Measurements from ENCODE around the gene NCAPG. TPM values are rescaled to one million over a fixed set of nuclear protein-coding genes. Genes with fewer than 3 reads are reported as not detected.
"Not testable (repeated sequence)": the region's sequence is repeated elsewhere in the genome, so short reads cannot be mapped to it uniquely, and the experiment has no call there.

The NCAPG gene
- total RNA-seq, 1 experiment from 2014 or later, result 38.6 TPM

DNA sequence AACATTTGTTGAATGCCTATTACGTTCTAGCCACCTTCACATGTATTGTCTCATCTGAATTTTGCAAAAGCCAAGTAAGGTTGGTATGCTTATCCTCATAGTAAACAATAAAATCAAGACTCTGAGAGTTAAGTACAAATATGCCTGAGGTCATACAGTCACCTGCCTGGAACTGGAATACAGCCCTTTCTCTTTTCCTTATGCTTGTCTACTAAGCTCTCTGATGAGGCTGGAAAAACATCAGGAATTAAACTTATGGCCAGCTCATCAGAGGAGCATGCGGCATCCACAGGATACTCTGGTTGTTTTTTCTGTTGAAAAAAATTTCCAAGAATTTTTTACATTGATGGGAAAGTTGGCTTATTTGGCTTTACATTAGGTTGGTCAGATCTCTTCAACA, 35.5 kb downstream of the NCAPG start:
- TF ChIP-seq, protein P1, sequence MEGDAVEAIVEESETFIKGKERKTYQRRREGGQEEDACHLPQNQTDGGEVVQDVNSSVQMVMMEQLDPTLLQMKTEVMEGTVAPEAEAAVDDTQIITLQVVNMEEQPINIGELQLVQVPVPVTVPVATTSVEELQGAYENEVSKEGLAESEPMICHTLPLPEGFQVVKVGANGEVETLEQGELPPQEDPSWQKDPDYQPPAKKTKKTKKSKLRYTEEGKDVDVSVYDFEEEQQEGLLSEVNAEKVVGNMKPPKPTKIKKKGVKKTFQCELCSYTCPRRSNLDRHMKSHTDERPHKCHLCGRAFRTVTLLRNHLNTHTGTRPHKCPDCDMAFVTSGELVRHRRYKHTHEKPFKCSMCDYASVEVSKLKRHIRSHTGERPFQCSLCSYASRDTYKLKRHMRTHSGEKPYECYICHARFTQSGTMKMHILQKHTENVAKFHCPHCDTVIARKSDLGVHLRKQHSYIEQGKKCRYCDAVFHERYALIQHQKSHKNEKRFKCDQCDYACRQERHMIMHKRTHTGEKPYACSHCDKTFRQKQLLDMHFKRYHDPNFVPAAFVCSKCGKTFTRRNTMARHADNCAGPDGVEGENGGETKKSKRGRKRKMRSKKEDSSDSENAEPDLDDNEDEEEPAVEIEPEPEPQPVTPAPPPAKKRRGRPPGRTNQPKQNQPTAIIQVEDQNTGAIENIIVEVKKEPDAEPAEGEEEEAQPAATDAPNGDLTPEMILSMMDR (IDR thresholded peaks at IDR 0.05; ENCODE audit: unreplicated experiment), result no peak
- Mint-ChIP-seq H3K27me3 (ENCODE audit: insufficient read depth, unreplicated experiment) (no peaks in the 10 kb centered on the region), H3K4me1 (ENCODE audit: insufficient read depth, unreplicated experiment) (no peaks in the 10 kb centered on the region), H3K36me3 (ENCODE audit: insufficient read depth, unreplicated experiment) (peaks cover 18% of the 10 kb centered on the region), H3K27ac (ENCODE audit: low read depth, unreplicated experiment) (no peak overlapping the region), H3K9me3 (ENCODE audit: unreplicated experiment) (no peaks in the 10 kb centered on the region), H3K4me3 (ENCODE audit: unreplicated experiment) (no peak overlapping the region)
- intact Hi-C loops (cut with micrococcal nuclease), result no loop called here
- ChIA-PET CTCF (no interaction called here), POLR2A (no interaction called here)
- BruUV-seq (replicated peaks), result no TSS peak
- no peak for DNase-seq (ENCODE audit: unreplicated experiment)

DNA sequence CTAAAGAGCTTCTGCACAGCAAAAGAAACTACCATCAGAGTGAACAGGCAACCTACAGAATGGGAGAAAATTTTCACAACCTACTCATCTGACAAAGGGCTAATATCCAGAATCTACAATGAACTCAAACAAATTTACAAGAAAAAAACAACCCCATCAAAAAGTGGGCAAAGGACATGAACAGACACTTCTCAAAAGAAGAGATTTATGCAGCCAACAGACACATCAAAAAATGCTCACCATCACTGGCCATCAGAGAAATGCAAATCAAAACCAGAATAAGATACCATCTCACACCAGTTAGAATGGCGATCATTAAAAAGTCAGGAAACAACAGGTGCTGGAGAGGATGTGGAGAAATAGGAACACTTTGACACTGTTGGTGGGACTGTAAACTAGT, 39.5 kb downstream of the NCAPG start:
- intact Hi-C loops (cut with micrococcal nuclease), result not testable (repeated sequence)

DNA sequence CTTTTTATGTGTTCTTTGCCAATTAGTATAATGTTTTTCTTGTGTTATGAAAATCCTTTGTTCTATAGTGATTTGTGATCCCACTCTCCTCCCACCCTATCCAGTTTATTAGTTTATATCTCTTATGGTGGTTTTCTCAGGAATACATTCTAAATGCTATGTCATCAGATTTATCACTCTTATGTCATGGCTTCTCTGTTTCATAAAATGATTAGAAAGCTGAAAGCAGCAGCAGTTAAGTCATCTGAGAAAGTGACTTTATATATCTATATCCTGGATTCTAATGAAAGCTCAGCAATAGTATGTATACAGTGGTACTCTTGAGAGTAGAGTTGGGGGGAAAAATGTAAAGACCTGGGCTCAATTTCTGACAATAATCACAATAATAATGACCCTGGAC, 41.2 kb downstream of the NCAPG start:
- no peaks in the 10 kb centered on the region for H3K36me3 Mint-ChIP-seq (ENCODE audit: insufficient read depth, unreplicated experiment)
- ChIA-PET CTCF (interaction anchor here (0.6 to 0.7 kb wide), 2 partner anchors 408 to 514 kb away, joined by 3 read pairs; no protein-coding TSS in a partner anchor), POLR2A (no interaction called here)
- H3K27me3 Mint-ChIP-seq (ENCODE audit: insufficient read depth, unreplicated experiment), result no peaks in the 10 kb centered on the region
- H3K9me3 Mint-ChIP-seq (ENCODE audit: unreplicated experiment), result no peaks in the 10 kb centered on the region
- no peak overlapping the region for H3K27ac Mint-ChIP-seq (ENCODE audit: low read depth, unreplicated experiment)
- no peaks in the 10 kb centered on the region for H3K4me1 Mint-ChIP-seq (ENCODE audit: insufficient read depth, unreplicated experiment)
- no peak for DNase-seq (ENCODE audit: unreplicated experiment)
- no TSS peak for BruUV-seq (replicated peaks)
- intact Hi-C loops (cut with micrococcal nuclease), result no loop called here
- H3K4me3 Mint-ChIP-seq (ENCODE audit: unreplicated experiment), result no peak overlapping the region
- TF ChIP-seq, protein P1 (IDR thresholded peaks at IDR 0.05; ENCODE audit: unreplicated experiment), result no peak

More for the DNA sequence above, 39.5 kb downstream of the NCAPG start:
- H3K4me1 Mint-ChIP-seq (ENCODE audit: insufficient read depth, unreplicated experiment); H3K4me3 Mint-ChIP-seq (ENCODE audit: unreplicated experiment); BruUV-seq (replicated peaks); H3K27ac Mint-ChIP-seq (ENCODE audit: low read depth, unreplicated experiment); POLR2A ChIA-PET; CTCF ChIA-PET; H3K36me3 Mint-ChIP-seq (ENCODE audit: insufficient read depth, unreplicated experiment); H3K27me3 Mint-ChIP-seq (ENCODE audit: insufficient read depth, unreplicated experiment); H3K9me3 Mint-ChIP-seq (ENCODE audit: unreplicated experiment); DNase-seq (ENCODE audit: unreplicated experiment): not testable (repeated sequence)

DNA sequence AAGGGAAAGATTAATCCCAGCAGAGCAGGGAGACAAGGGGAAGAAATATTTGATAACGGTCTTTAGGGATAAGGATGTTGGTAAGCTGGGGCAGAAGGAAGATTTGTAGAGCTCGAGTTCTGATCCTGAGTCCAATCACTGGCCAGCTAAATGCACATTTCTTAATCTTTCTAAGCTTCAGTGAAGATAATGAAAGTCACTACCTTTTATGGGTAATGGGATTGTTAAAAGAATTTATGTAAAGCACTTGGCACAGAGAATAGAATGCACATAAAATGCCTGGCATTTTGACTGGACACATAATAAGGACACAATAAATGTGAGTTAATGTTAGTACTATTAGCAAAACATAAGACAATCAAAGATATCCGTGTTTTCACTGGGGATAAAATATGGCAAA, 43.3 kb downstream of the NCAPG start:
- H3K4me1 Mint-ChIP-seq (ENCODE audit: insufficient read depth, unreplicated experiment), result no peaks in the 10 kb centered on the region
- ChIA-PET POLR2A (no interaction called here), CTCF (no interaction called here)
- H3K27ac Mint-ChIP-seq (ENCODE audit: low read depth, unreplicated experiment), result peak overlapping the region; percentile 25
- TF ChIP-seq, protein P1 (IDR thresholded peaks at IDR 0.05; ENCODE audit: unreplicated experiment), result no peak
- intact Hi-C loops (cut with micrococcal nuclease), result no loop called here
- no TSS peak for BruUV-seq (replicated peaks)
- H3K27me3 Mint-ChIP-seq (ENCODE audit: insufficient read depth, unreplicated experiment), result no peaks in the 10 kb centered on the region
- no peaks in the 10 kb centered on the region for H3K36me3 Mint-ChIP-seq (ENCODE audit: insufficient read depth, unreplicated experiment)
- H3K9me3 Mint-ChIP-seq (ENCODE audit: unreplicated experiment), result no peaks in the 10 kb centered on the region
- no peak overlapping the region for H3K4me3 Mint-ChIP-seq (ENCODE audit: unreplicated experiment)
- DNase-seq (ENCODE audit: unreplicated experiment), result no peak

DNA sequence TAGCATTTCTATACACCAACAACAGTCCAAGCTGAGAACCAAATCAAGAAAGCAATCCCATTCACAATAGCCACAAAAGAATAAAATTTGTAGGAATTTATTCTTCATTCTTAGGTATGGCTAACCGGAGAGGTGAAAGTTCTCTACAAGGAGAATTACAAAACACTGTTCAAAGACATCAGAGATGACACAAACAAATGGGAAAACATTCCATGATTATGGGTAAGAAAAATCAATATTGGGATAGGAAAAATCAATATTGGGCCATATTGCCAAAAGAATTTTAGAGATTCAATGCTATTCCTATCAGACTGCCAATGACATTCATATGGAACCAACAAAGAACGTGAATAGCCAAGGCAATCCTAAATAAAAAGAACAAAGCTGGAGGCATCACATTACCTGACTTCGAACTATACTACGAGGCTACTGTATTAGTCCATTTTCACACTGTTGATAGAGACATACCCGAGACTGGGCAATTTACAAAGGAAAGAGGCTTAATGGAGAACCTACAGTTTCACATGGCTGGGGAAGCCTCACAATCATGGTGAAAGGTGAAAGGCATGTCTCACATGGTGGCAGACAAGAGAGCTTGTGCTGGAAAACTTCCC, 49.1 kb downstream of the NCAPG start:
- intact Hi-C loops (cut with micrococcal nuclease), result no loop called here

DNA sequence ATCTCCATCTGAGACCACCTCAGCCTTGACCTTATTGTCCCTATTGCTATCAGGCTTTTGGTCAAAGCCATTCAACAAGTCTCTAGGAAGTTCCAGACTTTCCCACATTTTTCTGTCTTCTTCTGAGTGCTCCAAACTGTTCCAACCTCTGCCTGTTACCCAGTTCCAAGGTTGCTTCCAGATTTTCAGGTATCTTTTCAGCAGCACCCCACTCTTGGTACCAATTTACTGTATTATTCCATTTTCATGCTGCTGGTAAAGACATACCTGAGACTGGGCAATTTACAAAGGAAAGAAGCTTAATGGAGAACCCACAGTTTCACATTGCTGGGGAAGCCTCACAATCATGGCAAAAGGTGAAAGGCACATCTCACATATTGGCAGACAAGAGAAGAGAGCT, 51.1 kb downstream of the NCAPG start:
- H3K4me1 Mint-ChIP-seq (ENCODE audit: insufficient read depth, unreplicated experiment); intact Hi-C loops (cut with micrococcal nuclease); BruUV-seq (replicated peaks); DNase-seq (ENCODE audit: unreplicated experiment); CTCF ChIA-PET; H3K4me3 Mint-ChIP-seq (ENCODE audit: unreplicated experiment); H3K27ac Mint-ChIP-seq (ENCODE audit: low read depth, unreplicated experiment); POLR2A ChIA-PET; H3K27me3 Mint-ChIP-seq (ENCODE audit: insufficient read depth, unreplicated experiment): not testable (repeated sequence)
- Mint-ChIP-seq H3K36me3 (ENCODE audit: insufficient read depth, unreplicated experiment) (peaks cover 13% of the 10 kb centered on the region), H3K9me3 (ENCODE audit: unreplicated experiment) (peaks cover 15% of the 10 kb centered on the region)

More for the DNA sequence above, 49.1 kb downstream of the NCAPG start:
- H3K36me3 Mint-ChIP-seq (ENCODE audit: insufficient read depth, unreplicated experiment), result peaks cover 10% of the 10 kb centered on the region
- no TSS peak for BruUV-seq (replicated peaks)
- TF ChIP-seq, protein P1 (IDR thresholded peaks at IDR 0.05; ENCODE audit: unreplicated experiment), result no peak
- no peak overlapping the region for H3K27ac Mint-ChIP-seq (ENCODE audit: low read depth, unreplicated experiment)
- ChIA-PET CTCF (no interaction called here), POLR2A (no interaction called here)
- H3K4me1 Mint-ChIP-seq (ENCODE audit: insufficient read depth, unreplicated experiment), result no peaks in the 10 kb centered on the region
- H3K9me3 Mint-ChIP-seq (ENCODE audit: unreplicated experiment), result peaks cover 15% of the 10 kb centered on the region
- no peaks in the 10 kb centered on the region for H3K27me3 Mint-ChIP-seq (ENCODE audit: insufficient read depth, unreplicated experiment)
- no peak for DNase-seq (ENCODE audit: unreplicated experiment)
- H3K4me3 Mint-ChIP-seq (ENCODE audit: unreplicated experiment), result no peak overlapping the region
